Hematopoietic multipotent progenitor cell (in vitro differentiated cells): Measurements from ENCODE around the gene NRSN2. TPM values are rescaled to one million over a fixed set of nuclear protein-coding genes. Genes with fewer than 3 reads are reported as not detected.
"Not testable (repeated sequence)": the region's sequence is repeated elsewhere in the genome, so short reads cannot be mapped to it uniquely, and the experiment has no call there.

Experiments
- DNase-seq, 3 donors: peaks; one replicate each; pipeline ENCODE4 v3.0.0-alpha.2; 2011 to 2015; ENCODE audit warnings: low read depth in 2 of 3, low spot score in 2 of 3
- total RNA-seq: library from RNA; depleted of rRNA; stranded (reverse); fragments of >200 nt; gene quantifications from one replicate; pipeline ENCODE4 v1.2.3, GENCODE V29; 2012

Gene NRSN2
- total RNA-seq, 1 donor = 20.5 TPM

DNA sequence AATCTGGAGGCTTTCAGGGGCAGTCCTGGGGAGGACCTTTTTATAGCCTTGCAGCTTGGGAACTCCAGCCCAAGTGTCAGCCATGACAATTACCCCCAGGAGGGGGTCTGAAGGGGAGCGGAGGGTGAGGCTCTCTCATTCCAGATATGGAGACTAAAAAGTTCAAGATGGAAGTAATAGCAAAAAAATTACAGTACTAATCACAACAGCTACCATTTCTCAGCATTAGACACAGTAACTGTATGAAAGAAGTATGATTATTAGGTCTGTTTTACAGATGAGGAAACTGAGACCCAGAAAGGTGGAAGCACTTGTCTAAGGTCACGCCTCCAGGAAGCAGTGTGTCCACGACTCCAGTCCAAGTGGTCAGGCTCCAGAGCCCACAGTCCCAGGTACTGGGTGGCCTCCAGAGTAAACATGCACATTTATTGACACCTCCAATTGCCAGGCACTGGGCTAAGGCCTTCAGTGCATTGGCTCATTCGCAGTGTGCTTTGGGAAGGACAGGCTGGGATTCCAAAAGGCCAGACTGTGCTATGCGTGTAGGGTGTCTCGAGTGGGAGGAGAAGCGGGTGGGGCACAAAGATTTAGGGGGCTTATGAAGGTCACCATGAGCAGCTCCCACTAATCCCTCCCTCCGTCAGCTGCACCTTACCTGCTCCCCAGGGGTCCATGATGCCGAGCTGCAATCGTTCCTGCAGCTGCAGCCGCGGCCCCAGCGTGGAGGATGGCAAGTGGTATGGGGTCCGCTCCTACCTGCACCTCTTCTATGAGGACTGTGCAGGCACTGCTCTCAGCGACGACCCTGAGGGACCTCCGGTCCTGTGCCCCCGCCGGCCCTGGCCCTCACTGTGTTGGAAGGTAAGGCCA is 2.3 kb downstream of the NRSN2 start:
- DNase-seq = no peak

DNA sequence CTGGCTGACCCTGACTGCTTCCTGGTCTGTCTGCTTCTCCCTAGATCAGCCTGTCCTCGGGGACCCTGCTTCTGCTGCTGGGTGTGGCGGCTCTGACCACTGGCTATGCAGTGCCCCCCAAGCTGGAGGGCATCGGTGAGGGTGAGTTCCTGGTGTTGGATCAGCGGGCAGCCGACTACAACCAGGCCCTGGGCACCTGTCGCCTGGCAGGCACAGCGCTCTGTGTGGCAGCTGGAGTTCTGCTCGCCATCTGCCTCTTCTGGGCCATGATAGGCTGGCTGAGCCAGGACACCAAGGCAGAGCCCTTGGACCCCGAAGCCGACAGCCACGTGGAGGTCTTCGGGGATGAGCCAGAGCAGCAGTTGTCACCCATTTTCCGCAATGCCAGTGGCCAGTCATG is 6.3 kb downstream of the NRSN2 start:
- DNase-seq = no peak

DNA sequence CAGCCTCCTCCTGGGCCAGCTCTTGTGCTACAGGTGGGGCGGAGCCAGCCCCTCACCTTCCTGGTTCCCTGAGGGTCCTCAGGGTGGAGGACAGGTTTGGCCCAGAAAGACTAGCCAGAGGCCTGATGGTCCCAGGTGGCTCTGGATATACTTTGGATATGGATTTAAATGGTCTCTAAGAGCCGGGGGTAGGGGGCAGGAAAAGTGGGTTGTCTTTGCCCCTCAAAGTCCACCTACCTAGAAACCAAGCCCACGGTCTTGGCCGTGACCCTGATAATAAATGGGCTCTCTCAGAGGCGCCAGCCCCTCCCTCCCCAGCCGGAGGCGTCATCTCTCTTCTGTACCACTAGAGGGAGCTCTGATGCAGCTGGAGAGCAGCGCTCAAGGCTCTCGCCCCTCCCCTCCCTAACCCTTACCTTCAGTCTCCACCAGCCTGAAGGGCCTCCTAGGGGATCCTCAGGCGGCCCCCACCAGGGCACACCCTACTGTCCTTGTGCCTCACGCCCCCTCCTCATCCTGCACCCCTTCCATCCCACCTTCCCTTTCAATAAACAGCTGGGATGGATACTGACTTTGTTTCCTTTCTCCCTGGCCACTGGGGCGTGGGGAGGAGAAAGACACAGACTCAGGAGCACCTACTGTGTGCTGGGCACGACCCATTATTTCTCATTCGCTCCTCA is 7.5 kb downstream of the NRSN2 start:
- DNase-seq = peak; percentile 68 to 88 (median 77)

DNA sequence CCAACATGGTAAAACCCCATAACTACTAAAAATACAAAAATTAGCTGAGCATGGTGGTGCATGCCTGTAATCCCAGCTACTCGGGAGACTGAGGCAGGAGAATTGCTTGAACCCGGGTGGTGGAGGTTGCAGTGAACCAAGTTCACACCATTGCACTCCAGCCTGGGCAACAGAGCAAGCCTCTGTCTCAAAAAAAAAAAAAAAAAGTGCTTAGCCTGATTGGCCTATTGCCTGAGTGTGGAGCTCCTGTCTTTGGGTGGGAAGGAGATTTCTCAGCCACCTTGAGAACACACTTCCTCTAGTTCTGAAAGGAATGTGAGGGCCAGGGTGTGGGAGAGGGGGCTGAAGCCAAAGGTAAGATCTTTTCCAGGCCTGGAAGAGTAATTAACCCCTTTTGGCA is 9.2 kb downstream of the NRSN2 start:
- not testable (repeated sequence) for DNase-seq

DNA sequence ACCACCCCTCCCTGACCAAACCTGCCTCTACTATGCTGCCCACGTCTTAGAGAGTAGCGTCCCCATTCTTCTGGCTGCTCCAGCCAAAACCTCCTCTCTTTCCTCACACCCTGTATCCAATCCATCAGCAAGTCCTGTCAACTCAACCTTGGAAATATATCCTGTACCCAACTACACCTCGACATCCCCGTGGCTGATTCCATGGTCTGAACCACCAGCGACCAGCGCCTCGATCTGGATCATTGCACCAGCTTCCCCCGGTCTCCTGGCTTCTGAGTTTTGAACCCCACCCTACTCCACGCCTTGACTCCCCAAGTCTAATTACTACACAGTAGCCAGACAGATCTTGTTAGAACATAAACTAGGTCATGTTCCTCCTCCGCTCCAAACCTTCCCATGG is 9.8 kb downstream of the NRSN2 start:
- no peak for DNase-seq

DNA sequence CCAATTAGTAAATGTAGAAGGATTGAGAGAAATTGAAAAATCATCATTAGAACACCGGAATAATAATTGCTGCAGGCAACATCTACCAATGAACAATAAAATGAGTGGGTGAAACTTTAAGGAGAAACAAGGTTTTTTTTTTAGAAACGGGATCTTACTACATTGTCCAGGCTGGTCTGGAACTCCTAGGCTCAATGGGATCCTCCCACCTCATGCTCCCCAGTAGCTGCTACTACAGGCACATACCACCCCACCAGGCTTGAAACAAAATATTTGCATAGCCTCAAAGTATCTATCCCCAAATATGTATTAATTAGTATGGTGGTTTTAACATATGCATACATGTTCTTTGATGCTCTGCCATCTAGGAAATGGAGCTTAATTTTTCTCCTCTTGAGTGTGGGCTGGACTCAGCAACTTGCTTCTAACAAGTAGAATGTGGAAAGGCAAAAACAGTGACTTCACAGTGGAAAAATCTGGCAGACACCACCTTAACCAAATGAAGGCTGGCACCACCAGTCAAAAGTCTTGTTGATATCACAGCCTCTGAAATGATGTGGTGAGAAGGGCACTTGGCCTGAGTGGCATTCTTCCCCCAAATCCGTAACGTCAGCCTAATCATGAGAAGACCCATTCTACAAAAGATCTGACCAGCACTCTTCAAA is 12.1 kb downstream of the NRSN2 start:
- DNase-seq = no peak

DNA sequence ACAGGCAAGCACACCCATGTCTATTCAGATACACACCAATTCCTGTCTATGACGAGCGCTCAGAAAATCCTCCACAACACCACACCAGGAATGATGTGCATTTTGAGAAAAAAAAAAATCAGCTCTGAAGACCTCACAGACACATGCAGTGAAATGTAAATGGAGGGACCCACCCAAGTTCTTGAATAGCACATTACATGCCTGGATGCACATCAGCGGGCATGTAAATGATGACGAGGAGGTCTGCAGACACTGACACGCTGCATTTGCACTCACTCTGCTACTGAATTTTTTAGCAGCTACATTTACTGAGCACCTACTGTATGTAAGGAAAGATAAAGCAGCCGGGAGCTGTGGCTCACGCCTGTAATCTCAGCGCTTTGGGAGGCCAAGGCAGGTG is 14.7 kb downstream of the NRSN2 start:
- no peak for DNase-seq

DNA sequence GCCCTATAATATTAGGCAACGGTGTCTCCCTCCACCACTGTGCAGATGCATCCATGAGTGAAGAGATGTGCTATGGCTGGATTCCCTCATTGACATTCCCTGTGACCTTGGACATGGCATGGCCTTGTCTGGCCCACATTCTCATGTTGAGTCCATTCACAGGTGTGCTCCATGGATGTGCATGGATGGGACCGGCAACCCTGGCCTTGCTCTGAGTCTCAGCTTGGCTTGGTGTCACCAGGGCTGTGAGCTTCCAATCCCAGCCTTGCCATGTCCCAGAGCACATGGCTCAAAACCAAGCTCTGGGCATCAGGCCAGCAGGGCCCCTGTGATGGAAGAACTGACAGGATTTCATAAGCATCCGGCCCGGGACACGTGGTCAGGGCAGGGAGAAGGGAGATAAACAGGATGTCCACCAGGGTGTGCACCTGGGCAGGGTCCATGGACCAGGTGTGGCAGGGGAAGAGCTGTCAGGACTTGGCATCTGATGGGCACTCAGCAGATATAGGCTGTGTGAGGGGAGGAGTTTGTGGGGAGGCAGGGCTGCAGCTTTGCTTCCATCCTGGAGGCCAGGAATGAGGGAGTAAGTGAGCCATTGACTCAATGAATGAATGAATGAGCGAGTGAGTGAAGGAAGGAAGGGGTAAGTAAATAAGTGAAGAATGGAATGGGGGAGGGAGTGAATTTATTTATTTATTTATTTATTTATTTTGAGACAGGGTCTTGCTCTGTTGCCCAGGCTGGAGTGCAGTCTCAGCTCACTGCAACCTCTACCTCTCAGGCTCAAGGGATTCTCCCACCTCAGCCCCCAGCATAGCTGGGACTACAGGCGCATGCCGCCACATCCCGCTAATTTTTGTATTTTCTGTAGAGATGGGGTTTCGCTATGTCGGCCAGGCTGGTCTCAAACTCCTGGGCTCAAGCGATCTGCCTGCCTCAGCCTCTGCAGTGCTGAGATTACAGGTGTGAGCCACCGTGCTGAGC is 15.7 kb downstream of the NRSN2 start:
- DNase-seq = peak in 2 of 3 donors; percentile 74 to 85

DNA sequence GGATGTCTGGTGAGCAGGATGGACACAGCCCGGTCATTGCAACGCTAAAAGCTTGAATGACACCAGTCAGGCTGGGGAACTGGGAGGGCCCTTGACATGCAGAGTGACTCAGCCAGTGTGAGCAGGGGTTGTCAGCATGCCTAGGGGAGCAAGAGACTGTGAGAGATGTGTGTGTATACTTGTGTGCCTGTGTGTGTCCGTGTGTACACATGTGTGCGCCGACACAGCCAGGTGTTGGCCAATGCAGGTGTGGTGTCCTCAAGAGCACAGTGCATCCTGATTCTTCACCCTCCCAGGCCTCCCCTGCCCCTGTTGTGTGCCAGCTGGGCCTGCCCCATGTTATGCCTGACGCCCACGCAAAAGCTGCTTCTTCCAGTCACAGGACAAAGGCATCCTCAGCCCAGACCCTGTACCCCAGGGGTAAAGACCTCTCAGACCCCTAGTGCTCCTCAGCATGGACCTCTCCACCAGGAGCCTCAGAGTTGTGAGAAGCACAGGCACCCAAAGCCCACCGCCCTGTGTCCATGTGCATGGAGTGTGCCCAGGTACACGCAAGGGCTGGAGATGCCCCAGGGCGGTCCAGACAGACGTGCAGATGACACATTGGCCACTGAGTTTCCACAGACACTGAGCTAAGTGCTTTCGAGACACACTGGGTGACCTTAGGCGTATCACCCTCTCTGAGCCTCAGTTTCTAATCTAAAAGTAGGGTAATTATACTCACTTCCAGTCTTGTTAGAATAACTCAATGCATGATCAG is 16.6 kb downstream of the NRSN2 start:
- DNase-seq = no peak

DNA sequence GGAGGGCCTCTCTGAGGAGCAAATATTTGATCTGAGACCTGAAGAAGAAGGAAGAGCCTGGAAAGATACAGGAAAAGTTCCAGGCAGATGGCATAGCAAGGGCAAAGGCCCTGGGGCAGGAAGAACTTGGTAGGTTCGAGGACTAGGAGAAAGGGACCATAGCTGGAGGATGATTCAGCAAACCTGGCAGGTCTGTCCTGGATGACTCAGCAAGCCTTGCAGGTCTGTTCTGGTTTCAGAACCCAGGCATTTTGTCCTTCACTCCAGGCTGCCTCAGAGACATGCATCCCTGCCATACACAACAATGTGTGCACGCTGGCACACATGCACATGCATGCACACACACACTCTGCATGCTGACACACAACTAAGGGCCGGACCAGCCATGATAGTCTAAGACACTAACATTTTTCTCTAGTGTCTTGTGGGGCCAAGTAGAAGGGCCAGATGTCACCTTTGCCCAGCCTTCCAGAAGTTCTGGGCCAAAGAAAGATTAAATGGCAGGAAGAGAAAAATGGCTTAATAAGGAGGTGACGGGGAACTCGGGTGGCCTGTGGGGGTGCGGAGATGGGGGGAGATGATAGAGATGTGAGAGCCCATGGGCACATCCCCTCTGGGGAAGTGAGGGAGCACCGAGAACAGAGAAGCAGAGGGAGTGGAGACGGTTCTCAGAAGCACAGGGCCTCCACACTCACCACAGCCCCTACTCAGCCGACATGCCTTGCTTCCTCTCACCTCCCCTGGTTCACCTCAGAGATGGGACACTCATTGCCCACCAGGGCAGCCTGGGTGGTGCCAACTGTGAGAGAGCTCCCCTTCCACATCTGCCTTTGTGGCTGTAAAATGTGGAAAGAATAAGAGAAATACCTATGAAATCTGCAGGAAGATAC is 18.2 kb downstream of the NRSN2 start:
- DNase-seq = peak in 1 of 3 donors; percentile 44

DNA sequence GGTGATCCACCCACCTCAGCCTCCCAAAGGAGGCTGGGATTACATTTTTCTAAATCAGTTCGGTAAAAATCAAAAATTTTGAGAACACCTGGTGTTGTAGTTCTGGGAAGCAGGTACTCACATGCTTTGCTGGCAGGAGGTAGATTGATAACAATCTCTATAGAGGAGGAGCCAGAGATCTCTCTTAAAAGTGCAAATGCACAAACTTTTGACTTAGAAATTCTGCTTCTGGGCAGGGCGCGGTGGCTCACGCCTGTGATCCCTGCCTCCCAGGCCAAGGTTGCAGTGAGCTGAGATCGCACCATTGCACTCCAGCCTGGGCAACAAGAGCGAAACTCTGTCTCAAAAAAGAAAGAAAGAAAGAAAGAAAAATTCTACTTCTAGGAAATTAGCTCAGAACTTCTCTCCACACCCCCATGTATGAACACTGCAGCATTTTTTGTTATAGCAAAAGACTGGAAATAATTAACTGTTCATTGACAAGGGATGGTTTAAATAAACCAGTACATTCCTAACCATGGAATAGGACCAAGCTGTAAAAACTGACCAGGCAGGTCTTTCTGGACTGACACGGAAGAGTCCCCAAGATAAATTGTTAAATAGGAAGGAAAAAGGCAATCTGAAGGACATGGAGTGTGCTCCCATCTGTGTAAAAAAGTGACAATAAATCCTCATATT is 19.3 kb downstream of the NRSN2 start:
- DNase-seq = no peak

DNA sequence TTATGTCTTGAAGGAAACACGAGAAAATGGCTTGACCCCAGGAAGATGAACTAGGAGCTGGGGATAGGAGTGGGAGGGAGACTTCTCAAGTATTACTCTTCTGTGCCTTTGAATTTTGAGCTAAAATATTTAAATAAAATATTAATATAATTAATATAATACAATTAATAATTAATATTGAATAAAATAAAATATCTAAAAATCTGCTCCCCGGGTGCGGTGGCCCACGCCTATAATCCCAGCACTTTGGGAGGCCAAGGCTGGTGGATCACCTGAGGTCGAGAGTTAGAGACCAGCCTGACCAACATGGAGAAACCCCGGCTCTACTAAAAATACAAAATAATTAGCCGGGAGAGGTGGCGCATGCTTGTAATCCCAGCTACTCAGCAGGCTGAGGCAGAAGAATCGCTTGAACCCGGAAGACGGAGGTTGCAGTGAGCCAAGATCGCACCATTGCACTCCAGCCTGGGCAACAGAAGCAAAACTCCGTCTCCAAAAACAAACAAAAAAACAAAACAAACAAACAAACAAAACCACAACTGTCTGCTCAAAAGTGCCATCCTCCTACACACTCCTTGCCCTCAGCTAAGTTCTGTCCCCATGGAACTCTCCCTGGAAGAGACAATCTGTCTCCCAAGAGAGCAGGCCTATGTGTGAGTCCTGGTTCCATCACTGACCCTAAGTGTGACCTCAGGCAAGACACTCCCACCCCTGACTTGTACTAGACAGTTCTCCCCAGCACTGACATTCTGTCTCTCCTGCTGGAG is 20.0 kb downstream of the NRSN2 start:
- no peak for DNase-seq

DNA sequence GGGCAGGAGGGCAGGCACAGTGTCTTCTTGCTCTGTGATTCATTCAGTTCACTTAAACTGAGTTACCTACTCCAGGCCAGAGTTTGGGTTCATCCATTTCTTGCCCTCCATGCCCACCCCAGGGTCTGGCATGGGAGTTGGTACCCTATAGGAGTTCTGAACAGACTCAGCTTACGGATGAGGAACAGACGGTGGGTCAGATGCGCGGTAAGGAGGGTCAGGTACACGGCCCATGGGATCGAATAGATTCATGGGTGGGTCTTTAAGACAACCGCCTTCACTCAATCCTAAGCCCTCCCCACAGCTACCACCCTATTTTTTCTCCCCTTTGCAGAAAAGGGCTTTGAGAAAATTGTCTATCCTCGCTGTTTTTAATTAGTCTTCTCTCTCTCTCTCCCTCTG is 20.6 kb downstream of the NRSN2 start:
- DNase-seq = no peak

DNA sequence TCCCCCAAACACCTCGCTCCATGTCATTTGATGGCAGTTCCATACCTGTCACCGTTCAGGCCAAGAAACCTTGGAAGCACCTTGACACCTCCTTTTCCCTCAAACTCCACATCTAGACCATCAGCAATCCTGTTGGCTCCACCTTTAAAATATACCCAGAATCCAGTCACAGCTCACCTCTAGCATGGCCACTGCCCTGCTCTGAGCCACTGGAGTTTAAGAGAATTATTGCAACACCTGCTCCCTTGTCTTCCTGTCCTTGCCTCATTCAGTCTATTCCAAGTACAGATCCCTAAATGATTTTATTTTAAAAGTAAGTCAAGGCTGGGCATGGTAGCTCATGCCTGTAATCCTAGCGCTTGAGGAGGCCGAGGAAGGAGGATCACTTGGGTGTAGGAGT is 22.0 kb downstream of the NRSN2 start:
- no peak for DNase-seq

DNA sequence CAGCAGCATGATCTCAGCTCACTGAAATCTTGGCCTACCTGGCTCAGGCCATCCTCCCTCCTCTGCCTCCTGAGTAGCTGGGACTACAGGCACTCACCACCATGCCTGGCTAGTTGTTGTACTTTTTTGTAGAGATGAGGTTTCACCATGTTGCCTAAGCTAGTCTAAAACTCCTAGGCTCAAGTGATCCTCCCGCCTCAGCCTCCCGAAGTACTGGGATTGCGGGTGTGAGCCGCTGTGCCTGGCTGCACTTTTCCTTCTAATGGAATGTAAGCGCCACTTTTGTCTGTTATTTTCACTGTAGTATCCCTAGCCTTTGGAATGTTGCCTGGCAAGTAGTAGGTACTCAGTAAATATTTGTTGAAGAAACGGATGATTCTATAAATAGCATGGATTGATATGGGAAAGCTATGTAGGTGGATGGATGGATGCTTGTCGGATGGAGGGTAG is 23.3 kb downstream of the NRSN2 start:
- DNase-seq = no peak

DNA sequence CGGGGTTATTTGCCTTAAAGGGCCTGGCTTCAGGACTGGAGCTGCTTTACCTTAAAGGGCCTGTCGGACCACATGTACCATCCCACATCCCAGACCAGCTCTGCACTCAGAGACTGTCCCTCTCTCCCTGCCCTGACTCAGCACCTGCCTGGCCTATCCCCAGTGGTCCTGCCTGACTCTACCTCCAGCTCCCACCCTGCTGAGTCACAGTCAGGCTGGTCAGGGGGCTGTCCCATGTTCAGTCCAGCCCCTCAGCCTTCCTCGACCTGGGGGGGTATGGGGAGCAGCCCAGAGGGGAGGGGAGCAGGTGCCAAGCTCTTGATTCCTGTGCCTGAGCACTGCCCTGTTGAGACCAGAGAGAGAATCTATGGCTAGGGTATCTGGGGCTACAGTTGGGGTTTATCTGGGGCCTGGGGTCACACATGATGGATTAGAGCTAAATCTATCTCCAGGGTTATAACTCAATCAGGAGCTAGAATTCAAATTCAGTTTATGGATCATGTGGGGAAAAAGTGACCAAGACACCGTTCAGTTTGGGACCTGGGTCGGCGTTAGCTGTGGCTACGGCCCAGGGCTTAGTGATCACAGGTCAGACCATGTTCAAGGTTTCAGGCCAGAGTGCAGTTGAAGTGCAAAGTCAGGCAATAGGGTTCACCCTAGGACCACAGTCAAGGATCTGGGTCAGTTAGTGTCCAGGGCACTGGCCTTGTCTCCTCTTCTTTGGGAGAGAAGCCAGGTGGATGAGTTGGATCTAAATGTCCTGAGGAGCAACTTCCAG is 24.3 kb downstream of the NRSN2 start:
- DNase-seq = no peak
